ENCODE measurements around the gene CFAP97D2. TPM values are rescaled to one million over a fixed set of nuclear protein-coding genes. Genes with fewer than 3 reads are reported as not detected.

Gene CFAP97D2
- polyA plus RNA-seq, 3 donors = 0.21 TPM; not detected in 2

DNA sequence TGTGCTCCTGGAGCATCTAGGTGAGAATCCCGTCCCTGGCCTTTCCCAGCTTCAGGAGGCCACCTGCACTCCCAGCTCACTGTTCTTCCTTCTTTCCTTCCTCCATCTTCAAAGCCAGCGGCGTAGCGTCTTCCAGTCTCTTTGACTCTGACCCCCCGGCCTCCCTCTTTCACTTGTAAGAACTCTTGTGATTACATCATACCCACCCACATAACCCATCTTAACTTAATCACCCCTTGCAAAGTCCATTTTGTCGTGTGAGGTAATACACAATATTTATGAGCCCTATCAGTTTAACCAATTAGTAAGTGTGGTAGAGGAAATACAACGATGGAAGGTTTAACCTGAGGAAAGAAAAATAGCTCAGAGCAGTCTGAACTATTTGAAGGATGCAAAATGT is 51.1 kb downstream of the CFAP97D2 start:
- Histone ChIP-seq H3K9me3 (replicated peaks in 1 of 2; ENCODE audit: control insufficient read depth in 1 of 2, insufficient read depth in 1 of 2, low read length in 2 of 2) (no peaks in the 10 kb centered on the region), H2AFZ (ENCODE audit: insufficient read depth, low read depth, low read length, poor library complexity, severe bottlenecking) (peak overlapping the region; percentile 30), H3K4me1 (ENCODE audit: control insufficient read depth in 1 of 2, insufficient read depth in 2 of 2, low read length in 2 of 2) (peaks cover 29 to 35% of the 10 kb centered on the region in 2 donors), H3K4me3 (replicated peaks in 1 of 3; ENCODE audit: low read depth in 2 of 3, low read length in 3 of 3) (no peak overlapping the region), H3K36me3 (replicated peaks in 1 of 2; ENCODE audit: control insufficient read depth in 1 of 2, insufficient read depth in 2 of 2, low read length in 2 of 2) (no peaks in the 10 kb centered on the region), H3K27me3 (ENCODE audit: control insufficient read depth in 2 of 2, insufficient read depth in 2 of 2, low read length in 2 of 2) (no peaks in the 10 kb centered on the region), H3K9ac (ENCODE audit: insufficient read depth, low read length, poor library complexity, severe bottlenecking) (no peak overlapping the region), H3K79me2 (ENCODE audit: insufficient read depth, low read length) (peaks cover 8% of the 10 kb centered on the region), H4K20me1 (ENCODE audit: insufficient read depth, low read length) (peaks cover under 1% of the 10 kb centered on the region), H3K27ac (ENCODE audit: low read depth in 1 of 2, low read length in 2 of 2) (no peak overlapping the region), H3K4me2 (replicated peaks; ENCODE audit: extremely low read depth, low read length, poor library complexity, severe bottlenecking) (peak overlapping the region; percentile 10)
- no peaks in the 10 kb centered on the region for H3K36me3 Mint-ChIP-seq
- TF ChIP-seq, protein P1, sequence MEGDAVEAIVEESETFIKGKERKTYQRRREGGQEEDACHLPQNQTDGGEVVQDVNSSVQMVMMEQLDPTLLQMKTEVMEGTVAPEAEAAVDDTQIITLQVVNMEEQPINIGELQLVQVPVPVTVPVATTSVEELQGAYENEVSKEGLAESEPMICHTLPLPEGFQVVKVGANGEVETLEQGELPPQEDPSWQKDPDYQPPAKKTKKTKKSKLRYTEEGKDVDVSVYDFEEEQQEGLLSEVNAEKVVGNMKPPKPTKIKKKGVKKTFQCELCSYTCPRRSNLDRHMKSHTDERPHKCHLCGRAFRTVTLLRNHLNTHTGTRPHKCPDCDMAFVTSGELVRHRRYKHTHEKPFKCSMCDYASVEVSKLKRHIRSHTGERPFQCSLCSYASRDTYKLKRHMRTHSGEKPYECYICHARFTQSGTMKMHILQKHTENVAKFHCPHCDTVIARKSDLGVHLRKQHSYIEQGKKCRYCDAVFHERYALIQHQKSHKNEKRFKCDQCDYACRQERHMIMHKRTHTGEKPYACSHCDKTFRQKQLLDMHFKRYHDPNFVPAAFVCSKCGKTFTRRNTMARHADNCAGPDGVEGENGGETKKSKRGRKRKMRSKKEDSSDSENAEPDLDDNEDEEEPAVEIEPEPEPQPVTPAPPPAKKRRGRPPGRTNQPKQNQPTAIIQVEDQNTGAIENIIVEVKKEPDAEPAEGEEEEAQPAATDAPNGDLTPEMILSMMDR (IDR thresholded peaks at IDR 0.05) = no peak
- no peaks in the 10 kb centered on the region for H3K9me3 Mint-ChIP-seq
- H3K27me3 Mint-ChIP-seq (ENCODE audit: low read depth in 3 of 3) = peaks cover 9 to 14% (median 11%) of the 10 kb centered on the region in 3 donors
- intact Hi-C loops (cut with micrococcal nuclease) = no loop called here
- 42% methylated on average over 1 of the region's 7 CpGs for WGBS (ENCODE audit: insufficient coverage)
- H3K4me1 Mint-ChIP-seq = peaks cover 32% of the 10 kb centered on the region
- peak in 1 of 3 donors; percentile 23 for DNase-seq
- H3K4me3 Mint-ChIP-seq = peak overlapping the region in 1 of 2 donors; percentile 72
- H3K27ac Mint-ChIP-seq = peak overlapping the region in 1 of 7 donors; percentile 46

- H3K27ac Mint-ChIP-seq = no peak overlapping the region
- no CpG with 5 or more reads among the region's 3 CpGs for WGBS (ENCODE audit: insufficient coverage)
Measured at GRCh38 chr13:114230575-114230974, 51.5 kb downstream of the CFAP97D2 start.

More at GRCh38 chr13:114230575-114230974, 51.5 kb downstream of the CFAP97D2 start:
- Histone ChIP-seq H3K27me3 (ENCODE audit: control insufficient read depth in 2 of 2, insufficient read depth in 2 of 2, low read length in 2 of 2) (no peaks in the 10 kb centered on the region), H3K4me1 (ENCODE audit: control insufficient read depth in 1 of 2, insufficient read depth in 2 of 2, low read length in 2 of 2) (peaks cover 33 to 40% of the 10 kb centered on the region in 2 donors), H3K9me3 (replicated peaks in 1 of 2; ENCODE audit: control insufficient read depth in 1 of 2, insufficient read depth in 1 of 2, low read length in 2 of 2) (no peaks in the 10 kb centered on the region), H3K9ac (ENCODE audit: insufficient read depth, low read length, poor library complexity, severe bottlenecking) (no peak overlapping the region), H4K20me1 (ENCODE audit: insufficient read depth, low read length) (peaks cover 3% of the 10 kb centered on the region), H3K4me3 (replicated peaks in 1 of 3; ENCODE audit: low read depth in 2 of 3, low read length in 3 of 3) (no peak overlapping the region), H3K79me2 (ENCODE audit: insufficient read depth, low read length) (peaks cover 12% of the 10 kb centered on the region), H3K27ac (ENCODE audit: low read depth in 1 of 2, low read length in 2 of 2) (no peak overlapping the region), H3K4me2 (replicated peaks; ENCODE audit: extremely low read depth, low read length, poor library complexity, severe bottlenecking) (no peak overlapping the region), H3K36me3 (replicated peaks in 1 of 2; ENCODE audit: control insufficient read depth in 1 of 2, insufficient read depth in 2 of 2, low read length in 2 of 2) (no peaks in the 10 kb centered on the region), H2AFZ (ENCODE audit: insufficient read depth, low read depth, low read length, poor library complexity, severe bottlenecking) (no peak overlapping the region)
- Mint-ChIP-seq H3K4me1 (peaks cover 36% of the 10 kb centered on the region), H3K36me3 (no peaks in the 10 kb centered on the region), H3K4me3 (no peak overlapping the region), H3K9me3 (no peaks in the 10 kb centered on the region), H3K27me3 (ENCODE audit: low read depth in 3 of 3) (peaks cover 9 to 14% (median 11%) of the 10 kb centered on the region in 3 donors)
- TF ChIP-seq, protein P1 (IDR thresholded peaks at IDR 0.05) = no peak
- no peak for DNase-seq
- intact Hi-C loops (cut with micrococcal nuclease) = no loop called here

All from CD14-positive monocyte (primary cell).